Fibroblast of skin of left biceps (primary cell): ENCODE measurements around the gene POLE2.
"Not testable (repeated sequence)": the region's sequence is repeated elsewhere in the genome, so short reads cannot be mapped to it uniquely, and the experiment has no call there.

Experiments used
- DNase-seq, 2 experiments: peaks; one replicate each; pipeline ENCODE4 v3.0.0-alpha.2; 2013; ENCODE audit warnings: low read depth in 2 of 2

Gene POLE2

GRCh38 chr14:49659526-49660455 lies 28.2 kb downstream of the POLE2 start:
- no peak for DNase-seq

DNA sequence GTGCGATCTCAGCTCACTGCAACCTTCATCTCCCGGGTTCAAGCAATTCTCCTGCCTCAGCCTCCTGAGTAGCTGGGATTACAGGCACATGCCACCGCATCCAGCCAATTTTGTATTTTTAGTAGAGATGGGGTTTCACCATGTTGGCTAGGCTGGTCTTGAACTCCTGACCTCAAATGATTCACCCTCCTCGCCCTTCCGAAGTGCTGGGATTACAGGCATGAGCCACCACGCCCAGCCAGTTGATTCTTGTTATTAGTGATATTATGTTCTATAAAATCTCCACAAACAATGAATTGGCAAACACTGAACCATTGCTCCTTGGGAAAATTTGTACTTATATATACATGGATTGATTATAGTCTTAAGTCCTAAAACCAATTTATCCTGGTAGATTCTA lies 30.5 kb downstream of the POLE2 start:
- not testable (repeated sequence) for DNase-seq

- no peak for DNase-seq
These were observed 33.5 kb downstream of the POLE2 start for GRCh38 chr14:49654511-49654910.

- DNase-seq = no peak
These were observed 34.5 kb downstream of the POLE2 start for GRCh38 chr14:49653508-49653907.

DNA sequence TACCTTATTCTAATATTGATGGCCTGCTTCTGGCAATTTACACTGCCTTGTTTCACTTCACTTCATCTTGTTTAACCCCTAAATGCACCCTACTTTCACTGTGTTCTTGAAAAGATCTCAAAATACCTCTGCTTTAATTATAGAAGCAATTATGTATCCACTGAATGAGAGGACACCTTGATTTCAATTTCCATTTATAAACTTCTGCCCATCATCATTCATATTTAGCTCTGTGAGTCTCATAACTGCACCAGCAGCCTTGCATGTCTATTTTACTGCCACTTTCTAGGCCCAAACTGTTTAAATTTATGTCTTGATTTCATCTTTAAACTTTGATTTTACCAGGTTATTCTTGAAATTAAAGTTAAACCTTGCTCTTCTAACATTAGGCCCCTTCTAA lies 45.9 kb downstream of the POLE2 start:
- no peak for DNase-seq

DNA sequence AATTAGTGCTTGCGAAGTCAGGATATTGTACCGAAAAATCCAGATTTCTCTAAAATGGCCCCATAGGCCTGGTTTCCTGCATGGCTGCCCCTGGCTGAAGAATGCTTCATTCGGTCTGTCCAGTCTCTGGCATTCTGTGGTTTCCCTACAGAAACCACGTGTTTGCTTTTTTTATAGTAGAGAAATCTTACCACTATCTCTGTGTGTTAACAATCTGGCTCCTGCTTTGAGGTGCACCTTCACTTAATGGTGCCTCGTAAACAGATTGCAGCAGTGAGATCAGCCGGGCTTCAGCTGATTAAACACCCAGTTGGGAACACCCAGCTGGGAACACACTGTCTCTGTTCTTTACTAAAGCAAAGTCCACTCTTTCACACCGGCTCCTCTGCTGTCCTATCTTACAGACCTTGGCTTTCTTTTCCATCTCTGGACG lies 46.3 kb downstream of the POLE2 start:
- no peak for DNase-seq

- no peak for DNase-seq
These were observed 47.2 kb downstream of the POLE2 start for GRCh38 chr14:49640540-49641417.

GRCh38 chr14:49637534-49638078 lies 50.4 kb downstream of the POLE2 start:
- no peak for DNase-seq

- DNase-seq = no peak
These were observed 51.1 kb downstream of the POLE2 start for GRCh38 chr14:49636866-49637265.

- DNase-seq = peak; percentile 16 to 30
These were observed 53.3 kb downstream of the POLE2 start, which contains the start of gene DNAAF2 for GRCh38 chr14:49634547-49635334. DNAAF2 (minus strand) TSS chr14:49635244; CDS start chr14:49635149, 95 bp downstream.

- peak; percentile 82 to 86 for DNase-seq
These were observed 54.1 kb downstream of the POLE2 start for GRCh38 chr14:49633640-49634546.

GRCh38 chr14:49623941-49624839 lies 63.8 kb downstream of the POLE2 start:
- DNase-seq = no peak

DNA sequence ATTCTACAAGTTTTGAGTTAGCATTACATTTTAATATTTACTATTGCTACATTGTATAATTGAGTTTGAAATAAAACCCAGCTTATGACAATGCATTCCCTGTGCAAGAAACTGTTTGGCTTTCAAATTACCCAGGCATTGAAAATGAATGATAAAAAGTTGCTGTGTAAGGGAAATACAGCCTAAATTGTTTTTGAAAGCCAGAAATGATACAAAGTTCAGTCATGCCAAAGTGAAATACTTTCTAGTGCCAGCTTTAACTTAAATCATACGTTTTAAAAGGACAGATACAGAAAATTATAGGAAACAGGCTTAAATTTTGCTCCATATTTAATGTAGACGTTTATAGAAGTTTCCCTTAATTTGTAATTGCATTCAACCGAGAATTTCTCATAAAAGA lies 64.6 kb downstream of the POLE2 start:
- no peak for DNase-seq

GRCh38 chr14:49622022-49622607 lies 65.9 kb downstream of the POLE2 start:
- DNase-seq = no peak

DNA sequence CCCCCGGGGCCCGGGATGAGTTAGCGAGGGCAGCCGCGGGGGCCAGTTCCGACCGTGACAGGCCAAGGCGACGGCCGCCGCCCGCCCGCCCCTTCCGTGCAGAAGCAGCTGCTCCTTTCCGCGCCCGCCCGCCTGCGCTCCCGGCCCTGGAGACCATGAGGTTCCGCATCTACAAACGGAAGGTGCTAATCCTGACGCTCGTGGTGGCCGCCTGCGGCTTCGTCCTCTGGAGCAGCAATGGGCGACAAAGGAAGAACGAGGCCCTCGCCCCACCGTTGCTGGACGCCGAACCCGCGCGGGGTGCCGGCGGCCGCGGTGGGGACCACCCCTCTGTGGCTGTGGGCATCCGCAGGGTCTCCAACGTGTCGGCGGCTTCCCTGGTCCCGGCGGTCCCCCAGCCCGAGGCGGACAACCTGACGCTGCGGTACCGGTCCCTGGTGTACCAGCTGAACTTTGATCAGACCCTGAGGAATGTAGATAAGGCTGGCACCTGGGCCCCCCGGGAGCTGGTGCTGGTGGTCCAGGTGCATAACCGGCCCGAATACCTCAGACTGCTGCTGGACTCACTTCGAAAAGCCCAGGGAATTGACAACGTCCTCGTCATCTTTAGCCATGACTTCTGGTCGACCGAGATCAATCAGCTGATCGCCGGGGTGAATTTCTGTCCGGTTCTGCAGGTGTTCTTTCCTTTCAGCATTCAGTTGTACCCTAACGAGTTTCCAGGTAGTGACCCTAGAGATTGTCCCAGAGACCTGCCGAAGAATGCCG lies 66.7 kb downstream of the POLE2 start:
- DNase-seq = no peak

GRCh38 chr14:49620182-49621113 lies 67.6 kb downstream of the POLE2 start, which contains the start of the genes MGAT2 and RPL36AL:
MGAT2 (plus strand) TSS chr14:49620799; CDS start chr14:49621269, 470 bp downstream.
RPL36AL (minus strand) TSS chr14:49620626; CDS start chr14:49619104, 1,522 bp downstream.
- peak; percentile 96 to 97 for DNase-seq

GRCh38 chr14:49619730-49620129 lies 68.3 kb downstream of the POLE2 start:
- no peak for DNase-seq
